SK-MEL-5 (cell line): ENCODE measurements around the gene SERTAD3. TPM values are rescaled to one million over a fixed set of nuclear protein-coding genes. Genes with fewer than 3 reads are reported as not detected.
A peak's percentile ranks its signal among the peaks of the same experiment; 100 is the strongest.

Experiments
- DNase-seq: peaks from one replicate; pipeline ENCODE4 v3.0.0-alpha.2; 2016; ENCODE audit warnings: low read depth, low spot score
- in situ Hi-C: cut with HindIII; loops from 2 replicates; pipeline ENCODE4 v1.10.0; 2016; ENCODE audit warnings: low sequenced_read_pairs, high pct_unique_total_duplicates, low pct_unique_long_range_greater_than_20kb
- small RNA-seq, 2 experiments: library from RNA; depleted of rRNA; stranded (forward); fragments of <200 nt; gene quantifications; one replicate each; pipeline ENCODE3, GENCODE V24; 2014
- total RNA-seq: library from RNA; depleted of rRNA; stranded (reverse); fragments of >200 nt; shearing (Covaris generic); gene quantifications from 2 replicates; pipeline ENCODE4 v1.2.3, GENCODE V29; 2014; rRNA removed

Gene SERTAD3
- total RNA-seq, 1 experiment from 2014 or later, result 12.8 TPM

DNA sequence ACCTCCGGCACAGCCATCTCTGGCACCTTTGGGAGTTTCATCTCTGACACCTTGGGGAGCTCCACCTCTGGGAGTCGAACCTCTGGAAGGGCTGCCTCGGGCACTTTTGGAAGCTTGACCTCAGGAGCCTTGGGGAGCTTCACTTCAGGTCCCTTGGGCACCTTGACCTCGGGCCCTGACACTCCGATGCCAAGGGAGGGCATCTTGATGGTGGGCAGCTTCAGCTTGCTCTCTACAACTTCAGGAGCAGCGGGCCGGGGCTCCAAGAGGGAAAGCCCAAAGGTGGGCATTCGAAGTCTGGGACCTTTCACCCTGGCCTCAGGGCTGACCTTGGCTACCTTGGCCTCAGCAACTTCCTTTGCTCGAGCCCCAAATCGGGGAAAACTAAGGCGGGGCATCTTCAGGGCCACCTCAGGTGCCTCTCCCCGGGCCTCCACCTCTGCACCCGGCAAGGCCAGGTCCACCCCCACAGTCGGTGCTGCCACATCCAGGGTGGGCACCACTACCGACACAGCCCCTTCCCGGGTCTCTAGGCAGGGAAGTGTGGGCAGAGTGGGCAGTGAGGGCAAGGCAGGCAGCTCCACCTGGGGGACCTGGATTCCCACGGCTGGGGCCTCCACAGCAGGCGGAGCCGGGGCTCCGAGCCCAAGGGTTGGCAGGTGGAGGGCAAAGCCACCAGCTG is 47.1 kb downstream of the SERTAD3 start:
- no peak for DNase-seq
- in situ Hi-C loops, result no loop called here

DNA sequence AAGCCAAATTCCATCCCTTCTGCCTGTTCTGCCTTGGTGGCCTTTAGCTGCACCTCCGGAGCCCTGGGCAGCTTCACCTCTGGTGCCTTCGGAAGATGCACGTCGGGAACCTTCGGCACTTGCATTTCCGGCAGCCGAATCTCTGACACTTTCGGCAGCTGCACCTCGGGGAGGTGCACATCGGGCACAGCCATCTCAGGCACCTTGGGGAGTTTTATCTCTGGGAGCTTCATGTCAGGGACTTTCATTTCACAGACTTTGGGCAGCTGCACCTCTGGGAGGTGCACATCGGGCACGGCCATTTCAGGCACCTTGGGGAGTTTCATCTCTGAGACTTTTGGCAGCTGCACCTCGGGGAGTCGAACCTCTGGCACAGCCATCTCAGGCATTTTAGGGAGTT is 48.2 kb downstream of the SERTAD3 start:
- DNase-seq, result no peak
- in situ Hi-C loops, result no loop called here

DNA sequence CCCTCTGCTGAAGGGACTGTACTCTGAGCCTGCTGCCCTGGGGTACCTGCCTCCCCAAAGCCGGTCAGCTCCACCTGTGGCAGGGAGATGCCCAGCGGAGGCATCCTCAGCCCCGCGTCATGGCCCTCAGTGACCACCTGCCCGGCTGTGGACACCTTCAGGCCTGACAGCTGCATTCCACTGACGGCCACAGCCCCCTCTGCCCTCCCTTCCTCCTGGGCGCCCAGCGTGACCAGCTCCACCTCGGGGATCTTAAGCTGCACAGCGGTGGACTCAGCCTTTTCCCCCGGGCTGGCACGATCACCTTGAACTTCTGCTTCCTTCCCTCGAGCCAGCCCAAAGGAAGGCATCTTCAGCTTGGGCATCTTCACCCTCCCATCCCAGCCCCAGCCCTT is 49.3 kb downstream of the SERTAD3 start:
- in situ Hi-C loops, result no loop called here

GRCh38 chr19:40393894-40394815 is 50.0 kb downstream of the SERTAD3 start:
- in situ Hi-C loops, result no loop called here
- no peak for DNase-seq

More for the DNA sequence above, 49.3 kb downstream of the SERTAD3 start:
- DNase-seq, result no peak

GRCh38 chr19:40392894-40393517 is 51.1 kb downstream of the SERTAD3 start:
- DNase-seq, result peak; percentile 45
- in situ Hi-C loops, result no loop called here

GRCh38 chr19:40392123-40392522 is 52.0 kb downstream of the SERTAD3 start:
- in situ Hi-C loops, result no loop called here
- DNase-seq, result no peak

Small RNA genes lying within 50 kb of the gene (small RNA-seq; reads per million reads assigned to genes)
- 0 reads per million in 2 experiments for gene RF00017

Other genes with a start within 250 kb of the SERTAD3 start
- gene TTC9B, start 226.0 kb downstream of the SERTAD3 start, total RNA-seq, result not detected in 2 replicates
- gene CCNP, start 217.6 kb downstream of the SERTAD3 start, total RNA-seq, result 0.08 TPM in 1 of 2 replicates, not detected in the other
- gene AKT2, start 159.0 kb downstream of the SERTAD3 start, total RNA-seq, result 53.8 and 68.6 TPM in 2 replicates
- gene C19orf47, start 95.9 kb downstream of the SERTAD3 start, total RNA-seq, result 3.4 and 4.1 TPM in 2 replicates
- 69.0 and 73.4 TPM in 2 replicates for gene PLD3, start 95.6 kb downstream of the SERTAD3 start, total RNA-seq
- gene HIPK4, start 54.2 kb downstream of the SERTAD3 start, total RNA-seq, result 0.08 TPM in 1 of 2 replicates, not detected in the other
- 0.95 and 1.1 TPM in 2 replicates for gene PRX, start 31.0 kb downstream of the SERTAD3 start, total RNA-seq
- 6.6 and 8.9 TPM in 2 replicates for gene SERTAD1, start 18.3 kb downstream of the SERTAD3 start, total RNA-seq
- gene BLVRB, start 21.4 kb upstream of the SERTAD3 start, total RNA-seq, result 104 and 110 TPM in 2 replicates
- gene SPTBN4, start 22.7 kb upstream of the SERTAD3 start, total RNA-seq, result 0.32 and 0.53 TPM in 2 replicates
- 17.6 and 21.2 TPM in 2 replicates for gene SHKBP1, start 132.5 kb upstream of the SERTAD3 start, total RNA-seq
- 10.9 and 13.4 TPM in 2 replicates for gene LTBP4, start 157.0 kb upstream of the SERTAD3 start, total RNA-seq
- gene NUMBL, start 246.3 kb upstream of the SERTAD3 start, total RNA-seq, result 6.3 and 7.5 TPM in 2 replicates